ENCODE measurements around the gene TBXAS1.

DNA sequence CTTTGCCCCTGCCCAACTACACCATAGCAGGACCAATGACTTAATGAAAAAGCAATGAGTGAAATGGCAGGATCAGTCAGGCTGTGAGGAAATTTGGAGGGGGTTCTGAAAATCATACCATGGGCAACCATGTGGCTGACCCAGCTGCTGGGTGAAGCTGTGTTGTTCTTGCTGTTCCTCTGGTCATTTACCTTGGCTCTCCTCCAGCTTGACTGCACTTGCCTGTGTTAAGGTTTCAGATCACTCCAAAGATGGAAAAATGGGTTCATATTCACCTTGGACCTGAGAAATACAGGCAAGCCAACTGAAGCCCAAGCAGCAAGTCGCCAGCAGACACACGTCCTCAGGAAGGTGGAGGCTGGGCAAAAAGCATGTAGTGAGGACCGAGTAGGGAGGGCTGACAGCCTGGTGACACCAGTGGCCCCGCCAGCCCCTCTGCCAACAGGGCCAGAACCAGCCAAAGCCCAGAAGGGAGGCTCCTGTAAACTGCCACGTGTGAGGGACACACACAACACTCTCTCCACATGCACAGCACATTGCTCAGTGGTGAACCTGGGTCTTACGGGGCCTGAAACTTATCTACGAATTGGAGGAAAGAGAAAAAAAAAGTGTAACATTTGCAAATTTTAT is 193.6 kb downstream of the TBXAS1 start:
- TF ChIP-seq ELK4 (IDR thresholded peaks at IDR 0.05; ENCODE audit: borderline replicate concordance, low read depth, low read length) (no peak), ZNF2 (tag by site-specific recombination; IDR thresholded peaks at IDR 0.05) (no peak), ZNF350 (tag by site-specific recombination; IDR thresholded peaks at IDR 0.05) (no peak)
- TF ChIP-seq, protein P1, sequence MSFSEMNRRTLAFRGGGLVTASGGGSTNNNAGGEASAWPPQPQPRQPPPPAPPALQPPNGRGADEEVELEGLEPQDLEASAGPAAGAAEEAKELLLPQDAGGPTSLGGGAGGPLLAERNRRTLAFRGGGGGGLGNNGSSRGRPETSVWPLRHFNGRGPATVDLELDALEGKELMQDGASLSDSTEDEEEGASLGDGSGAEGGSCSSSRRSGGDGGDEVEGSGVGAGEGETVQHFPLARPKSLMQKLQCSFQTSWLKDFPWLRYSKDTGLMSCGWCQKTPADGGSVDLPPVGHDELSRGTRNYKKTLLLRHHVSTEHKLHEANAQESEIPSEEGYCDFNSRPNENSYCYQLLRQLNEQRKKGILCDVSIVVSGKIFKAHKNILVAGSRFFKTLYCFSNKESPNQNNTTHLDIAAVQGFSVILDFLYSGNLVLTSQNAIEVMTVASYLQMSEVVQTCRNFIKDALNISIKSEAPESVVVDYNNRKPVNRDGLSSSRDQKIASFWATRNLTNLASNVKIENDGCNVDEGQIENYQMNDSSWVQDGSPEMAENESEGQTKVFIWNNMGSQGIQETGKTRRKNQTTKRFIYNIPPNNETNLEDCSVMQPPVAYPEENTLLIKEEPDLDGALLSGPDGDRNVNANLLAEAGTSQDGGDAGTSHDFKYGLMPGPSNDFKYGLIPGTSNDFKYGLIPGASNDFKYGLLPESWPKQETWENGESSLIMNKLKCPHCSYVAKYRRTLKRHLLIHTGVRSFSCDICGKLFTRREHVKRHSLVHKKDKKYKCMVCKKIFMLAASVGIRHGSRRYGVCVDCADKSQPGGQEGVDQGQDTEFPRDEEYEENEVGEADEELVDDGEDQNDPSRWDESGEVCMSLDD (tag by site-specific recombination; IDR thresholded peaks at IDR 0.05), result no peak
